GM23338 (cell line): Measurements from ENCODE around the gene SLC19A1. TPM values are rescaled to one million over a fixed set of nuclear protein-coding genes. Genes with fewer than 3 reads are reported as not detected.

Experiments
- ATAC-seq: fragments of 200-7000 bp; cut with Tn5 transposase; 3 replicates; pipeline ENCODE4 v1.9.1; 2020
- DNase-seq: peaks from one replicate; pipeline ENCODE4 v3.0.0-alpha.2; 2015; ENCODE audit warnings: low spot score
- H2AFZ ChIP-seq: fragments of 200-600 bp; sonication (generic); 2 replicates; pipeline ENCODE4 v1.8.0; 2016; ENCODE audit warnings: antibody characterized with exemption, mild to moderate bottlenecking, moderate library complexity
- H3F3A ChIP-seq: fragments of 200-600 bp; sonication (generic); replicated peaks from 2 replicates; pipeline ENCODE4 v1.8.0; 2017; ENCODE audit warnings: antibody characterized with exemption, mixed run types, low read depth
- H3K27ac ChIP-seq: fragments of 200-600 bp; sonication (generic); 2 replicates; pipeline ENCODE4 v1.6.1; 2016; ENCODE audit warnings: low read depth
- H3K27me3 ChIP-seq: fragments of 200-600 bp; sonication (generic); 2 replicates; pipeline ENCODE4 v1.8.0; 2016; ENCODE audit warnings: mild to moderate bottlenecking, mixed run types, moderate library complexity; ENCODE audit not compliant: insufficient read depth
- H3K36me3 ChIP-seq: fragments of 200-600 bp; sonication (generic); 2 replicates; pipeline ENCODE4 v1.8.0; 2016; ENCODE audit warnings: mild to moderate bottlenecking; ENCODE audit not compliant: insufficient read depth
- H3K4me1 ChIP-seq: fragments of 200-600 bp; sonication (generic); 2 replicates; pipeline ENCODE4 v1.8.0; 2016; ENCODE audit warnings: mild to moderate bottlenecking, moderate library complexity; ENCODE audit not compliant: insufficient read depth
- H3K4me2 ChIP-seq: fragments of 200-600 bp; sonication (generic); 2 replicates; pipeline ENCODE4 v1.7.1; 2017; ENCODE audit warnings: mixed run types
- H3K4me3 ChIP-seq: fragments of 200-600 bp; sonication (generic); 2 replicates; pipeline ENCODE4 v1.6.1; 2016; ENCODE audit warnings: mixed run types
- H3K79me2 ChIP-seq: fragments of 200-600 bp; sonication (generic); replicated peaks from 2 replicates; pipeline ENCODE4 v1.8.0; 2017; ENCODE audit warnings: mild to moderate bottlenecking; ENCODE audit not compliant: insufficient read depth
- H3K9me2 ChIP-seq: fragments of 200-600 bp; sonication (generic); 2 replicates; pipeline ENCODE4 v1.8.0; 2017; ENCODE audit not compliant: insufficient read depth
- H4K20me1 ChIP-seq: fragments of 200-600 bp; sonication (generic); replicated peaks from 2 replicates; pipeline ENCODE4 v1.8.0; 2017; ENCODE audit warnings: mild to moderate bottlenecking; ENCODE audit not compliant: insufficient read depth
- H3K27ac Mint-ChIP-seq: 2 replicates; pipeline ENCODE4 v1.8.0; 2020; ENCODE audit warnings: inconsistent platforms, mild to moderate bottlenecking, moderate library complexity, mixed read lengths
- H3K27me3 Mint-ChIP-seq: 3 replicates; pipeline ENCODE4 v1.8.0; 2022; ENCODE audit warnings: low read depth, mild to moderate bottlenecking, moderate library complexity, mixed read lengths, inconsistent platforms; ENCODE audit not compliant: insufficient read depth, poor library complexity
- H3K36me3 Mint-ChIP-seq: 3 replicates; pipeline ENCODE4 v1.8.0; 2021; ENCODE audit warnings: low read depth, mild to moderate bottlenecking, inconsistent platforms, moderate library complexity, mixed read lengths
- H3K4me1 Mint-ChIP-seq: 3 replicates; pipeline ENCODE4 v1.8.0; 2020; ENCODE audit warnings: mild to moderate bottlenecking, inconsistent platforms, mixed read lengths
- H3K4me3 Mint-ChIP-seq: 3 replicates; pipeline ENCODE4 v1.8.0; 2021; ENCODE audit warnings: moderate library complexity, mild to moderate bottlenecking, inconsistent platforms, mixed read lengths
- H3K9me3 Mint-ChIP-seq: 3 replicates; pipeline ENCODE4 v1.8.0; 2020; ENCODE audit warnings: moderate library complexity, mild to moderate bottlenecking, inconsistent platforms, mixed read lengths
- EZH2phosphoT487 ChIP-seq: fragments of 200-600 bp; sonication (generic); IDR thresholded peaks from one replicate; pipeline ENCODE4 v1.8.1; 2018; ENCODE audit warnings: antibody characterized with exemption; ENCODE audit not compliant: unreplicated experiment
- NANOG ChIP-seq: IDR thresholded peaks from 2 replicates; pipeline ENCODE4 v1.6.1; 2016; ENCODE audit warnings: antibody characterized with exemption, borderline replicate concordance
- POLR2AphosphoS5 ChIP-seq: IDR thresholded peaks from 2 replicates; pipeline ENCODE4 v1.6.1; 2016; ENCODE audit warnings: antibody characterized with exemption, low read depth
- STAT1 ChIP-seq: IDR thresholded peaks from one replicate; pipeline ENCODE4 v1.6.1; 2016; ENCODE audit warnings: antibody characterized with exemption; ENCODE audit not compliant: unreplicated experiment
- ZNF114 ChIP-seq: fragments of 250-450 bp; sonication (Bioruptor Pico); IDR thresholded peaks from 2 replicates; pipeline ENCODE4 v1.5.0; 2020; ENCODE audit warnings: mild to moderate bottlenecking, moderate library complexity
- polyA plus RNA-seq: library from polyadenylated mRNA; unstranded; fragments of >200 nt; fragmentation: Nextera tagmentation; extraction: Ambion mirVana; gene quantifications from 2 replicates; pipeline ENCODE4 v1.2.1, GENCODE V29; 2016
- total RNA-seq: library from RNA; depleted of rRNA; stranded (reverse); fragments of >200 nt; shearing (Covaris generic); gene quantifications from 2 replicates; pipeline ENCODE4 v1.2.3, GENCODE V29; 2014
- TF ChIP-seq, protein P1 (sequence below), 2 experiments: fragments of 200-600 bp in 1 of 2; sonication (generic) in 1 of 2; conservative IDR thresholded peaks; 2 replicates each; pipeline versions ENCODE4 v1.5.1 to v1.6.1; 2016 to 2017; ENCODE audit warnings: antibody characterized with exemption in 2 of 2, low read depth in 2 of 2, mild to moderate bottlenecking in 2 of 2, moderate library complexity in 1 of 2
- TF ChIP-seq, protein P2 (sequence below): fragments of 250-450 bp; sonication (Bioruptor Pico); IDR thresholded peaks from 2 replicates; pipeline ENCODE4 v1.5.0; 2020; ENCODE audit warnings: mild to moderate bottlenecking, moderate library complexity

Gene SLC19A1
- total and polyA plus RNA-seq, 2 experiments from 2014 or later, result 31.2 to 33.0 TPM

- TF ChIP-seq ZNF114 (CRISPR knock-in tag) (no peak), NANOG (no peak), POLR2AphosphoS5 (no peak)
- Mint-ChIP-seq H3K4me1 (0 out of 3 replicates have a peak, but pooled peaks cover 6% of the 10 kb centered on the region), H3K36me3 (no peaks in the 10 kb centered on the region), H3K27me3 (peaks cover 4% of the 10 kb centered on the region), H3K27ac (no peak overlapping the region), H3K9me3 (peaks cover 29% of the 10 kb centered on the region), H3K4me3 (no peak overlapping the region)
- H4K20me1 ChIP-seq, result no peaks in the 10 kb centered on the region
- H3K36me3 ChIP-seq, result no peaks in the 10 kb centered on the region
- no peak for DNase-seq
- 0 out of 2 replicates have a peak overlapping the region, but pooled peaks have one; percentile 18 for H2AFZ ChIP-seq
- no peak for ATAC-seq
- no peaks in the 10 kb centered on the region for H3K27me3 ChIP-seq
- H3K4me2 ChIP-seq, result no peak overlapping the region
- H3K79me2 ChIP-seq, result no peaks in the 10 kb centered on the region
- no peaks in the 10 kb centered on the region for H3K9me2 ChIP-seq
- H3K4me1 ChIP-seq, result no peaks in the 10 kb centered on the region
- H3K4me3 ChIP-seq, result no peak overlapping the region
- H3K27ac ChIP-seq, result no peak overlapping the region
- no peaks in the 10 kb centered on the region for H3F3A ChIP-seq
These were observed 37.9 kb upstream of the SLC19A1 start for GRCh38 chr21:45580181-45580575.

DNA sequence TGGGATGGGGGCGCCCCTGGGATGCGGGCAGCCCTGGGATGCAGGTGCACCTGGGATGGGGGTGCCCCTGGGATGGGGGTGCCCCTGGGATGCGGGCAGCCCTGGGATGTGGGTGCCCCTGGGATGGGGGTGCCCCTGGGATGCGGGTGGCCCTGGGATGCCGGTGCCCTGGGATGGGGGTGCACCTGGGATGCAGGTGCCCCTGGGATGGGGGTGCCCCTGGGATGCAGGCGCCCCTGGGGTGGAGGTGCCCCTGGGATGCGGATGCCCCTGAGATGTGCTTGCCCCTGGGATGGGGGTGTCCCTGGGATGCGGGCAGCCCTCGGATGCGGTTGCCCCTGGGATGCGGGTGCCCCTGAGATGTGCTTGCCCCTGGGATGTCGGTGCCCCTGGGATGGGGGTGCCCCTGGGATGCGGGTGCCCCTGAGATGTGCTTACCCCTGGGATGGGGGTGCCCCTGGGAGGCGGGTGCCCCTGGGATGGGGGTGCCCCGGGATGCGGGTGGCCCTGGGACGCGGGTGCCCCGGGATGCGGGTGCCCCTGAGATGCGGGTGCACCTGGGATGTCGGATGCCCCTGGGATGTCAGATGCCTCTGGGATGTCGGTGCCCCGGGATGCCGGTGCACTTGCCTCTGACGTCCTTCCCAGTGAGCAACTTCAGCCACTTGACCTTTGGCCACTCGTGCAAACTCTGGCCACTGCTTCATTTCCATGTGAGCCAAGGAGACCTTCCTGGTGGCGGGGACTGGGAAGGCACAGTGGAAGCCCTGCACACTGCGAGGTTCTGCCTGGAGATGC is 37.3 kb upstream of the SLC19A1 start:
- Histone ChIP-seq H2AFZ (no peak overlapping the region), H3K9me2 (no peaks in the 10 kb centered on the region), H3K36me3 (no peaks in the 10 kb centered on the region), H3K4me1 (no peaks in the 10 kb centered on the region), H3K27me3 (no peaks in the 10 kb centered on the region), H3K27ac (no peak overlapping the region), H3K4me3 (no peak overlapping the region), H3K4me2 (no peak overlapping the region), H4K20me1 (no peaks in the 10 kb centered on the region), H3K79me2 (no peaks in the 10 kb centered on the region), H3F3A (no peaks in the 10 kb centered on the region)
- ATAC-seq, result no peak
- TF ChIP-seq, protein P1, sequence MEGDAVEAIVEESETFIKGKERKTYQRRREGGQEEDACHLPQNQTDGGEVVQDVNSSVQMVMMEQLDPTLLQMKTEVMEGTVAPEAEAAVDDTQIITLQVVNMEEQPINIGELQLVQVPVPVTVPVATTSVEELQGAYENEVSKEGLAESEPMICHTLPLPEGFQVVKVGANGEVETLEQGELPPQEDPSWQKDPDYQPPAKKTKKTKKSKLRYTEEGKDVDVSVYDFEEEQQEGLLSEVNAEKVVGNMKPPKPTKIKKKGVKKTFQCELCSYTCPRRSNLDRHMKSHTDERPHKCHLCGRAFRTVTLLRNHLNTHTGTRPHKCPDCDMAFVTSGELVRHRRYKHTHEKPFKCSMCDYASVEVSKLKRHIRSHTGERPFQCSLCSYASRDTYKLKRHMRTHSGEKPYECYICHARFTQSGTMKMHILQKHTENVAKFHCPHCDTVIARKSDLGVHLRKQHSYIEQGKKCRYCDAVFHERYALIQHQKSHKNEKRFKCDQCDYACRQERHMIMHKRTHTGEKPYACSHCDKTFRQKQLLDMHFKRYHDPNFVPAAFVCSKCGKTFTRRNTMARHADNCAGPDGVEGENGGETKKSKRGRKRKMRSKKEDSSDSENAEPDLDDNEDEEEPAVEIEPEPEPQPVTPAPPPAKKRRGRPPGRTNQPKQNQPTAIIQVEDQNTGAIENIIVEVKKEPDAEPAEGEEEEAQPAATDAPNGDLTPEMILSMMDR (conservative IDR thresholded peaks at IDR 0.05; ENCODE audit: low read depth in 2 of 2), result no peak
- TF ChIP-seq EZH2phosphoT487, result no peak
- TF ChIP-seq STAT1, result no peak
- no peak for TF ChIP-seq NANOG
- no peak for DNase-seq
- Mint-ChIP-seq H3K27ac (no peak overlapping the region), H3K27me3 (peaks cover 4% of the 10 kb centered on the region), H3K36me3 (no peaks in the 10 kb centered on the region), H3K4me3 (no peak overlapping the region), H3K9me3 (peaks cover 23% of the 10 kb centered on the region), H3K4me1 (peaks cover 6% of the 10 kb centered on the region; the same call in 1 of the 3 replicates)

GRCh38 chr21:45578811-45579381 is 36.7 kb upstream of the SLC19A1 start:
- H3K27ac Mint-ChIP-seq, result no peak overlapping the region
- ATAC-seq, result no peak
- H3K4me1 Mint-ChIP-seq, result peaks cover 8% of the 10 kb centered on the region; the same call in 2 of the 3 replicates
- no peaks in the 10 kb centered on the region for H3K36me3 Mint-ChIP-seq
- Histone ChIP-seq H3K4me1 (no peaks in the 10 kb centered on the region), H3K4me3 (no peak overlapping the region), H3F3A (no peaks in the 10 kb centered on the region), H3K79me2 (no peaks in the 10 kb centered on the region), H3K4me2 (no peak overlapping the region), H3K27ac (no peak overlapping the region), H4K20me1 (no peaks in the 10 kb centered on the region), H3K9me2 (no peaks in the 10 kb centered on the region), H3K36me3 (no peaks in the 10 kb centered on the region), H2AFZ (no peak overlapping the region), H3K27me3 (no peaks in the 10 kb centered on the region)
- H3K9me3 Mint-ChIP-seq, result peaks cover 17% of the 10 kb centered on the region
- peaks cover 4% of the 10 kb centered on the region for H3K27me3 Mint-ChIP-seq
- no peak overlapping the region for H3K4me3 Mint-ChIP-seq
- no peak for DNase-seq
- TF ChIP-seq, protein P2, sequence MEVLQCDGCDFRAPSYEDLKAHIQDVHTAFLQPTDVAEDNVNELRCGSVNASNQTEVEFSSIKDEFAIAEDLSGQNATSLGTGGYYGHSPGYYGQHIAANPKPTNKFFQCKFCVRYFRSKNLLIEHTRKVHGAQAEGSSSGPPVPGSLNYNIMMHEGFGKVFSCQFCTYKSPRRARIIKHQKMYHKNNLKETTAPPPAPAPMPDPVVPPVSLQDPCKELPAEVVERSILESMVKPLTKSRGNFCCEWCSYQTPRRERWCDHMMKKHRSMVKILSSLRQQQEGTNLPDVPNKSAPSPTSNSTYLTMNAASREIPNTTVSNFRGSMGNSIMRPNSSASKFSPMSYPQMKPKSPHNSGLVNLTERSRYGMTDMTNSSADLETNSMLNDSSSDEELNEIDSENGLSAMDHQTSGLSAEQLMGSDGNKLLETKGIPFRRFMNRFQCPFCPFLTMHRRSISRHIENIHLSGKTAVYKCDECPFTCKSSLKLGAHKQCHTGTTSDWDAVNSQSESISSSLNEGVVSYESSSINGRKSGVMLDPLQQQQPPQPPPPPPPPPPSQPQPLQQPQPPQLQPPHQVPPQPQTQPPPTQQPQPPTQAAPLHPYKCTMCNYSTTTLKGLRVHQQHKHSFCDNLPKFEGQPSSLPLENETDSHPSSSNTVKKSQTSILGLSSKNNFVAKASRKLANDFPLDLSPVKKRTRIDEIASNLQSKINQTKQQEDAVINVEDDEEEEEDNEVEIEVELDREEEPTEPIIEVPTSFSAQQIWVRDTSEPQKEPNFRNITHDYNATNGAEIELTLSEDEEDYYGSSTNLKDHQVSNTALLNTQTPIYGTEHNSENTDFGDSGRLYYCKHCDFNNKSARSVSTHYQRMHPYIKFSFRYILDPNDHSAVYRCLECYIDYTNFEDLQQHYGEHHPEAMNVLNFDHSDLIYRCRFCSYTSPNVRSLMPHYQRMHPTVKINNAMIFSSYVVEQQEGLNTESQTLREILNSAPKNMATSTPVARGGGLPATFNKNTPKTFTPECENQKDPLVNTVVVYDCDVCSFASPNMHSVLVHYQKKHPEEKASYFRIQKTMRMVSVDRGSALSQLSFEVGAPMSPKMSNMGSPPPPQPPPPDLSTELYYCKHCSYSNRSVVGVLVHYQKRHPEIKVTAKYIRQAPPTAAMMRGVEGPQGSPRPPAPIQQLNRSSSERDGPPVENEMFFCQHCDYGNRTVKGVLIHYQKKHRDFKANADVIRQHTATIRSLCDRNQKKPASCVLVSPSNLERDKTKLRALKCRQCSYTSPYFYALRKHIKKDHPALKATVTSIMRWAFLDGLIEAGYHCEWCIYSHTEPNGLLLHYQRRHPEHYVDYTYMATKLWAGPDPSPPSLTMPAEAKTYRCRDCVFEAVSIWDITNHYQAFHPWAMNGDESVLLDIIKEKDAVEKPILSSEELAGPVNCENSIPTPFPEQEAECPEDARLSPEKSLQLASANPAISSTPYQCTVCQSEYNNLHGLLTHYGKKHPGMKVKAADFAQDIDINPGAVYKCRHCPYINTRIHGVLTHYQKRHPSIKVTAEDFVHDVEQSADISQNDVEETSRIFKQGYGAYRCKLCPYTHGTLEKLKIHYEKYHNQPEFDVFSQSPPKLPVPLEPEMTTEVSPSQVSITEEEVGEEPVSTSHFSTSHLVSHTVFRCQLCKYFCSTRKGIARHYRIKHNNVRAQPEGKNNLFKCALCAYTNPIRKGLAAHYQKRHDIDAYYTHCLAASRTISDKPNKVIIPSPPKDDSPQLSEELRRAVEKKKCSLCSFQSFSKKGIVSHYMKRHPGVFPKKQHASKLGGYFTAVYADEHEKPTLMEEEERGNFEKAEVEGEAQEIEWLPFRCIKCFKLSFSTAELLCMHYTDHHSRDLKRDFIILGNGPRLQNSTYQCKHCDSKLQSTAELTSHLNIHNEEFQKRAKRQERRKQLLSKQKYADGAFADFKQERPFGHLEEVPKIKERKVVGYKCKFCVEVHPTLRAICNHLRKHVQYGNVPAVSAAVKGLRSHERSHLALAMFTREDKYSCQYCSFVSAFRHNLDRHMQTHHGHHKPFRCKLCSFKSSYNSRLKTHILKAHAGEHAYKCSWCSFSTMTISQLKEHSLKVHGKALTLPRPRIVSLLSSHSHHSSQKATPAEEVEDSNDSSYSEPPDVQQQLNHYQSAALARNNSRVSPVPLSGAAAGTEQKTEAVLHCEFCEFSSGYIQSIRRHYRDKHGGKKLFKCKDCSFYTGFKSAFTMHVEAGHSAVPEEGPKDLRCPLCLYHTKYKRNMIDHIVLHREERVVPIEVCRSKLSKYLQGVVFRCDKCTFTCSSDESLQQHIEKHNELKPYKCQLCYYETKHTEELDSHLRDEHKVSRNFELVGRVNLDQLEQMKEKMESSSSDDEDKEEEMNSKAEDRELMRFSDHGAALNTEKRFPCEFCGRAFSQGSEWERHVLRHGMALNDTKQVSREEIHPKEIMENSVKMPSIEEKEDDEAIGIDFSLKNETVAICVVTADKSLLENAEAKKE (CRISPR knock-in tag), result no peak
